ENCODE data around the gene ANKRD24.

DNA sequence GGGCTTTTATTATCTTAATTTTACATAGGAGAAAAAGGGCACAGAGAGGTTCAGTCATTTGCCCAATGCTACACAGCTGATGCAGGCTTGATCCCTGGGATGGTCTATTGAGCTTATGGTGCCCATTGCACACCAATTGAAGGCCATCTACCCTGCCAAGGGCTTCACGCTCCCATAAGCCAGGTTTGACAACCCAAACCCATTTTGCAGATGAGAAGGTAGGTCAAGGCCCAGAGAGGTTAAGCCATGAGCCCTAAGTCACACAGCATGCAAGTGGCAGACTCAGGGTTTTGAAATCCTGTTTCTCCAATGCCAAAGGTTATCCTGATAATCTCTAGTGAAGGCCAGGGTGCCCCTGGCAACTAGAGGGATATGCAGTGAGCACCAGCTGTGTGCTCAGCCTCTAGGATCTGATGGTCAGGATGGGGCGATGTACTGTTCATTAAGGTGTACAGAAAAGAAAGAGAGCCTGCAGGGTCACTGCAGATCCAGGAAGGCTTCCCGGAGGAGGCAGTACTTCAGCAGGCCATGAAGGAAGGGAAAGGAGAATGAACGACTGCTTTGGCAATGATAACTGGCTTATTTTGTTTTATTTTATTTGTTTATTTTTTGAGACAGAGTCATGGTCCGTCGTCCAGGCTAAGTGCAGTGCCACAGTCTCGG is 20.9 kb upstream of the ANKRD24 start:
- TF ChIP-seq, protein P1, sequence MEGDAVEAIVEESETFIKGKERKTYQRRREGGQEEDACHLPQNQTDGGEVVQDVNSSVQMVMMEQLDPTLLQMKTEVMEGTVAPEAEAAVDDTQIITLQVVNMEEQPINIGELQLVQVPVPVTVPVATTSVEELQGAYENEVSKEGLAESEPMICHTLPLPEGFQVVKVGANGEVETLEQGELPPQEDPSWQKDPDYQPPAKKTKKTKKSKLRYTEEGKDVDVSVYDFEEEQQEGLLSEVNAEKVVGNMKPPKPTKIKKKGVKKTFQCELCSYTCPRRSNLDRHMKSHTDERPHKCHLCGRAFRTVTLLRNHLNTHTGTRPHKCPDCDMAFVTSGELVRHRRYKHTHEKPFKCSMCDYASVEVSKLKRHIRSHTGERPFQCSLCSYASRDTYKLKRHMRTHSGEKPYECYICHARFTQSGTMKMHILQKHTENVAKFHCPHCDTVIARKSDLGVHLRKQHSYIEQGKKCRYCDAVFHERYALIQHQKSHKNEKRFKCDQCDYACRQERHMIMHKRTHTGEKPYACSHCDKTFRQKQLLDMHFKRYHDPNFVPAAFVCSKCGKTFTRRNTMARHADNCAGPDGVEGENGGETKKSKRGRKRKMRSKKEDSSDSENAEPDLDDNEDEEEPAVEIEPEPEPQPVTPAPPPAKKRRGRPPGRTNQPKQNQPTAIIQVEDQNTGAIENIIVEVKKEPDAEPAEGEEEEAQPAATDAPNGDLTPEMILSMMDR (IDR thresholded peaks at IDR 0.05) = no peak
- TF ChIP-seq POLR2A (IDR thresholded peaks at IDR 0.05) = no peak
- no peak for TF ChIP-seq EP300 (IDR thresholded peaks at IDR 0.05)
